Bronchial epithelial cell (primary cell): ENCODE data around the gene KIFBP. TPM values are rescaled to one million over a fixed set of nuclear protein-coding genes. Genes with fewer than 3 reads are reported as not detected.
A peak's percentile ranks its signal among the peaks of the same experiment; 100 is the strongest.
"Not testable (repeated sequence)": the region's sequence is repeated elsewhere in the genome, so short reads cannot be mapped to it uniquely, and the experiment has no call there.

Source experiments
- DNase-seq: peaks from one replicate; pipeline ENCODE4 v3.0.0-alpha.2; 2010; ENCODE audit warnings: low read depth
- FAIRE-seq: peaks from 2 replicates; lab custom pipeline; 2011; peaks lifted over from hg19 to GRCh38; lab: Jason Lieb, UNC
- H3K27me3 ChIP-seq: 2 replicates; pipeline ENCODE4 v1.5.1; 2011; ENCODE audit warnings: low read length; ENCODE audit not compliant: control insufficient read depth, insufficient read depth
- H3K36me3 ChIP-seq: 2 replicates; pipeline ENCODE4 v1.5.1; 2011; ENCODE audit warnings: low read length; ENCODE audit not compliant: control insufficient read depth, insufficient read depth
- H3K4me3 ChIP-seq: 2 replicates; pipeline ENCODE4 v1.5.1; 2011; ENCODE audit warnings: mild to moderate bottlenecking, low read depth, low read length, control low read depth
- CTCF ChIP-seq: IDR thresholded peaks from 2 replicates; pipeline ENCODE4 v1.5.1; 2011; ENCODE audit warnings: mild to moderate bottlenecking, moderate library complexity, low read length, control low read depth, inconsistent platforms; ENCODE audit not compliant: insufficient read depth, severe bottlenecking
- total RNA-seq: library from RNA; depleted of rRNA; stranded (reverse); fragments of >200 nt; gene quantifications from 2 replicates; pipeline ENCODE4 v1.2.1, GENCODE V29; 2014

KIFBP gene
- total RNA-seq, 1 donor from 2014 or later = 11.8 TPM

- Histone ChIP-seq H3K4me3 (no peak overlapping the region), H3K27me3 (no peaks in the 10 kb centered on the region), H3K36me3 (peaks cover 2% of the 10 kb centered on the region)
- DNase-seq = no peak
- no peak for TF ChIP-seq CTCF
- no peak for FAIRE-seq
Observed at GRCh38 chr10:69009360-69009759, 20.8 kb downstream of the KIFBP start.

GRCh38 chr10:69010151-69010640 is 21.6 kb downstream of the KIFBP start:
- peaks cover 2% of the 10 kb centered on the region for H3K36me3 ChIP-seq
- no peak for TF ChIP-seq CTCF
- no peak for FAIRE-seq
- no peak overlapping the region for H3K4me3 ChIP-seq
- H3K27me3 ChIP-seq = no peaks in the 10 kb centered on the region
- no peak for DNase-seq

GRCh38 chr10:69012778-69013177 is 24.2 kb downstream of the KIFBP start:
- H3K36me3 ChIP-seq, FAIRE-seq, H3K27me3 ChIP-seq, H3K4me3 ChIP-seq: not testable (repeated sequence)
- peak; percentile 52 for DNase-seq

GRCh38 chr10:69014171-69014570 is 25.6 kb downstream of the KIFBP start:
- Histone ChIP-seq H3K4me3 (no peak overlapping the region), H3K36me3 (peaks cover 4% of the 10 kb centered on the region), H3K27me3 (no peaks in the 10 kb centered on the region)
- FAIRE-seq (no peak), DNase-seq (peak; percentile 76)
- no peak for TF ChIP-seq CTCF

- no peak overlapping the region for H3K4me3 ChIP-seq
- H3K27me3 ChIP-seq = no peaks in the 10 kb centered on the region
- H3K36me3 ChIP-seq = peaks cover 2% of the 10 kb centered on the region
- DNase-seq (no peak), FAIRE-seq (no peak)
- TF ChIP-seq CTCF = no peak
Observed at GRCh38 chr10:69018613-69019012, 30.0 kb downstream of the KIFBP start.

- no peak for DNase-seq
- no peak for FAIRE-seq
Observed at GRCh38 chr10:69022611-69023010, 34.0 kb downstream of the KIFBP start.

More at GRCh38 chr10:69022611-69023010, 34.0 kb downstream of the KIFBP start:
- no peak overlapping the region for H3K4me3 ChIP-seq
- TF ChIP-seq CTCF = no peak
- no peaks in the 10 kb centered on the region for H3K27me3 ChIP-seq
- no peaks in the 10 kb centered on the region for H3K36me3 ChIP-seq
